Mesenteric fat pad (tissue), 1 donor: ENCODE measurements around the gene WBP11. TPM values are rescaled to one million over a fixed set of nuclear protein-coding genes. Genes with fewer than 3 reads are reported as not detected.
"Not testable (repeated sequence)": the region's sequence is repeated elsewhere in the genome, so short reads cannot be mapped to it uniquely, and the experiment has no call there.

ENCODE experiments used
- DNase-seq: peaks from one replicate; pipeline ENCODE4 v3.0.0-alpha.2; 2020; ENCODE audit warnings: low spot score
- total RNA-seq: library from RNA; stranded (reverse); fragmentation: NEBNext Ultra II Directional; extraction: Animal tissue kit (Norgen Biotek cat#: 25700); gene quantifications from one replicate; pipeline ENCODE4 v1.2.1, GENCODE V29; 2021
- donor health status: DM: yes; HTN: yes; CAD: no.

The WBP11 gene
- total RNA-seq, 1 donor from 2014 or later = 45.4 TPM

DNA sequence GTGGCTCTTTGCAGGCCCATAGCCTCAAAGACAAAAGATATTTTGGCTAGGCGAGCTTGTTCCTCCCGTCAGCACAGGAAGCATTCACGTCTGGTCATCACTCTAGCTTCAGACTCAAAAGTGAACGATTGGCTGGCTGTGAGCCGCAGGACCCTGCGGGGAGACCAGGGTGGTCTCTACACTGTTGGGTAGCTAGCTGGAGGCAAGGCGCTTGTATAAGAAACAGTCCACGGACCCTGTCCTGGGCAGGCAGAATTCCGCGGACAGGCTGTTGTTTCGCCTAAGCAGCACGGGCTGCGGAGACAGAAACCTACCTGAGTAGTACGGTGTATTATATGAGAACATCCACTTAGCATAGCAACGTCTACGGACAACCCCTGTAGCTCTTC is 29.6 kb downstream of the WBP11 start:
- DNase-seq = no peak

DNA sequence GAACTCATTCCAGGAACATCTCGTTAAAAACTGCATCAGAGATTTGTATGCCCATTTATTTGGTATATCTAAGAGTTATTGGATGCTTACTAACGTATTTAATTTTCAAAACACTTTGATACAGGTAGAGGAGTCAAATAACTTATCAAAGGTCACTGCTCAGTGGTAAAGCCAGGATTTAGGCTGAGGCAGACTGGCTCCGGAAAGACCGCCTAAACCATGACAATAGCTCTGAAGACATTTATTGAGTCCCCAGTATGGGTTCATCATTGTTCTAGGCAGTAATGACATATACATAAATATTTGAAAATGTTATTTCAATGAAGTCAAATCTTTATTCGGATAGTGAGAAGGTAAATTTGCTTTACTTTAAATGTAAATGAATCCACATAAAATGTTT is 30.3 kb downstream of the WBP11 start:
- no peak for DNase-seq

DNA sequence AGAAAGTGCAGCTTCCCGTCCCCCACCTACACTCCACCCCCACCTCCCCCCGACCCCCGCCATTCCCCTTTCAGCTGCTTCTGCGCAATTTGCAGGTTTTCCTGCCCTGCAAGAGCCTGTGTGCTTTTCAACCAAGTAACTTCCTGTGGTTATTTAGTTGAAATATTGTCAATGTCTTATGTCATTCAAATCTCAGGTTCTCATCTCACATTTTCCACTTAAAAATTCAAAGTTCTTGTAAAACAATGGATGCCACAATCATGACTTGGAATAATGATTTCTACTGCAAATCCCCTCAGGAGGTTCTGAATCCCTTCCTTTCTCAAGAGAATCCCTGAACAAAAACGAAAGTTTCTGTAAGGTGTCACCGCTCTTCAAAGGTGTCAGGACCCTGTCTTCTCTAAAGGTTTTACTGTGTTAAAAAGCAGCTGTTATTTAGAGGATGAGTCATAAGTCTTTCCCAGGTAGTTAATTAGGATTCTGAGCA is 31.6 kb downstream of the WBP11 start:
- DNase-seq = no peak

DNA sequence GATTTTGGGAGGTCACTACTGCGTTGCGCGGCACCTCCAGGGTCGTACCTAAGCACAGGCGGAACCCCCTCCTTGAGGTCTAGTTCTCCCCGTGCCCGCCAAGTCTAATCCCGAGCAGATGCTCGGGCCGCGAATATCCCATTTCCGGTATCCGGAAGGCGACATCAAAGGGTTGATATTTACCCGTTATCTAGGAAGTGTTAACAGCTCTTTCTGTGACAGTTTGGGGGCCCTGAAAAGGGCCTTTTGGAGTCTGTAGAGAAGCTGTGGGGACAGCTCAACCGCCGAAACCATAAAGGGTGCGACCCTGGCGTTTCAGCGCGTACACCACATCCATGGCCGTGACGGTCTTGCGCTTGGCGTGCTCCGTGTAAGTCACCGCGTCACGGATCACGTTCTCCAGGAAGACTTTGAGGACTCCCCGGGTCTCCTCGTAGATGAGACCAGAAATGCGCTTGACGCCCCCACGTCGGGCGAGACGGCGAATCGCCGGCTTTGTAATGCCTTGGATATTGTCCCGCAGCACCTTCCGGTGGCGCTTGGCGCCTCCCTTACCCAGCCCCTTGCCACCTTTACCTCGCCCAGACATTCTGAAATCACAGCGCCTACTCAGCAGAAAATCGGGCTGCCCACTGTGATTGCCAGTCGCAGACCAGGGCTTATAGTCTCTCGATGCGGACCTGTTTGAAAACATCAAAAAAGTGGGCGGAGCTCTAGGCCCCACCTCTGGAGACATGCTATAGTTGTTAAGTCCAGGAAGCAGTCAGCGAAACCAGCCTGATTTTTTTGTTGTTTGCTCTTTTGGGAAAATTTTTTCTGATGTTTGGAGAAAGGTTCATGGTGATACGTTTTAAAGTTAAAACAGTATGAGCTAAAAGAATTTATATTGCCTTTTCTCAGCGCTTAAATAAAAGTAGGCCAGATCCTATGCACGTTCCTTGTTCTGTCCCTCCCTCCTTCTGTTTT is 32.5 kb downstream of the WBP11 start:
- peak; percentile 92 for DNase-seq

DNA sequence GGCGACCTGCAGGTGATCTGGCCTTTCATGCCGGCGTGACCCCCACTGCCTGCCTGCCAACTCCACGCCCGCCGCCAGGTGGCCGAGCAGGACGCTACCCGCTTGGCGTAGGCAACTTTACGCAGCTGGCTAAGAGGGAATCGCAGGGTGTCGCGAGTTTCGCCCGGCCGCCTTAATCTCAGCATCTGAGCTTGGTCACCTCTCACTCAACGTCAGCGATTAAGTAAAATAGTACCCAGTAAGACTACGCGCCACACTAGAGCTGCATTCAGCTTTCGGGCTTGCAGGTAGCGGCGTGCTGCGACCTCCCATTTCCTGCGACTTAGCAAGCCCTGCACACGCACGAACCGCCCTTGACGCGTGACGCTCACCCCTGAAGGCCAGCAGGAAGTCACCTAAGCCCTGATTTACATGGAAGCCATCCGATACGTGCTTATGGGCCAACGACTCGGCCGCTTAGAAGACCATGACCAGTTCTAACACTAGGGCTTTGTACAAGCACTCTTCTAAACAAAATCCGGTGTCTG is 33.2 kb downstream of the WBP11 start:
- DNase-seq = peak; percentile 93

DNA sequence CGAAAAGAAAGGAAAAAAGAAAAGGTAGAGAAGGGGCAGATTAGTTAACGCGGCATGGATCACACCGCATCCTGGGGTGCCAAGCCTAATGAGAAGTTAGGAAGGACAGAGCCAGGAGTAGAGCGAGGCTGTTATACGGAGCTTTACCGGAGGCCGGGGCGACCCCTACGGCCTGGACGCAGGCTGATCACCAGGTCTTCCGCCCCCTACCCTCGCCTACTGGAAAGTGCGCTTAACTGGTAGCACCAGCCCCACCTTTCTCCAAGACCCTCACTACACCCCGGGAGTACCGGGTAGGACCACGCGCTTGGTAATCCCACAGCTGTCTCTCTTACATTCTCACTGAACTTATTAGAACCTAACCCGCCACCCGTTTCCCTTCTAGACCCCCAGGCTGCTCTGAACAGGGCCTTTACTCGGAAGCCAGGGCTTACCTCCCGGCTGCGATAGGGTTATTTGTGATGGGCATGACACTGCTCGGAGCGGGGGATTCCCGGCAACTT is 33.8 kb downstream of the WBP11 start:
- DNase-seq = no peak

DNA sequence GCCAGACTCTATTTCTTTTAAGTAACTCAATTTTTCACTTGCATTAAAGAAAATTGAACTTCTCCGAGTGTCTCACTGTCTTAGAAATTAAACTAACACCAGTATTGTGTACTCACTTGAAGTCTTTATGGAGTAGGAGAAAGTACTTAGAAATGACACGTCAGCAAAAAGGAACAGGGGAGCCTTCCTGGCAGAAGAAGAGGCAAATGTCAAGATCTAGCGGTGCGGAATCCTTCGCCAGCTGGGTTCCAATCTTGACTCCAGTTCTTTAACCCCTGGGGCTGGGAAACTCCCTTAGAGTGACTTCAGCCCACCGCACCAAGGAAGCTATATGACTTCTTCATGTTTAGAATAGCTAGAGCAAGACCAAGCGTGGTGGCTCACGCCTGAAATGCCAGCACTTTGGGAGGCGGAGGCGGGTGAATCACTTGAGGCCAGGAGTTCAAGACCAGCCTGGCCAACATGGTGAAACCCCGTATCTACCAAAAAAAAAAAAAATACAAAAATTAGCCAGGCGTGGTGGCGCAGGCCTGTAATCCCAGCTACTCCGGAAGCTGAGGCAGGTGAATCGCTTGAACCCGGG is 34.4 kb downstream of the WBP11 start:
- no peak for DNase-seq

DNA sequence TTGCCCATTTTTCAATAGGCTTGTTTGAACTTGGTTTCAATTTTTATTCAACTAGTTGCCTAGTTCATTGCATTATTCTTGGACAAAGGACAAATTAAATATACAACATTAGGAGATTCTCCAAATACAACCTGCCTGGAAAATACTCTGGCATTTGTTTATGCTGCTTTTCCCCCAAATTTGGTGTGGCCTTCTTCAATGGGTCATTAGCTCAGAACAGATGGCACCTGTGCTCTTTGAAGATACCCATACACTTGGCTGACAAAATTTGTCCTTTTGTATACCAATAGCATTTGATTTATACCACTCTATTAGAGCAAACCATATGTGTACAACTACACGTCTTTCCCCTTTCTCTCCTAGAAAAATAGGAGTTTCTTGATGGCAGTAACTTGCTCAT is 35.7 kb downstream of the WBP11 start:
- DNase-seq = no peak

DNA sequence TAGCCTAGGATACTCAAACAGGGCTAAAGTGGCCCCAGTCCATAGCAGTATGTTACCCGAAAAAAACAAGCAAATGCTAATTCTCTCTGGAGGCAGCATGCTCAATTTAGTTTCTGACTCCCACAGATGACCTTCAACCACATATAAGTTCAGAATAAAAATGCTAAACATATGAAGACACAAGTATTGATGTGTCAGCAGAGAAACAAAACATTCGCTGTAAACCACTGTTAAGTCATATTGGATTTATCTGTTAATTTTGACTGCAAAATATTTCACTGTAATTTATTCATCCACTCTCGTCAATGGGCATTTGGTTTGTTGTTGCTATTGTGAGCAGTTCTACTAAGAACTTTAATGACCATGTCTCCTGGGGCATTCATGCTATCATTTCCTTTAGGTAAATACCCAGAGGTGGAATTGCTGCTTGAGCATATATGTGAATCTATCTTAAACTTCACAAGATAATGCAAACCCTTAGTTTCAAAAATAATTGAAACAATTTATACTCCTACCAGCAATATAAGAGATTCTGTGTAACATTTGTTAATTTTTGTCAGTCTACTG is 36.5 kb downstream of the WBP11 start:
- no peak for DNase-seq

DNA sequence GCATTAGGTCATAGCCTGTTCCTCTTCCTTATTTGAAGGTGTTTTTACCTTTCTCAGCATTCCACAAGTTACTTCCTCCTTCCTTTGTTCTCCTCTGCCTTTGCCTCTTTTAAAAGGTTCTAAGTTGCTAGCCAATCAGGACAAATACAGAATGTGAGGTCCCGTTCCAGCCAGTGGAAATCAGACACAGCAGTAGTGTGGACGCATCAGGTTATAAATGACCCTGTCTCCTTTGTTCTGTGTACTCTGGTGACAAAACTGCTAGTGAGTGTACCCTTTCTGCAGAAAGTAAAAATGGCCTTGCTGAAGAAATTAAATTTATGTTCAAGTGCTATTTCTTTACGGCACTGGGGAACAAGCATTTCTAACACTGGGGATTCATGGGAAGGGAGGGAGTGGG is 37.3 kb downstream of the WBP11 start:
- not testable (repeated sequence) for DNase-seq

DNA sequence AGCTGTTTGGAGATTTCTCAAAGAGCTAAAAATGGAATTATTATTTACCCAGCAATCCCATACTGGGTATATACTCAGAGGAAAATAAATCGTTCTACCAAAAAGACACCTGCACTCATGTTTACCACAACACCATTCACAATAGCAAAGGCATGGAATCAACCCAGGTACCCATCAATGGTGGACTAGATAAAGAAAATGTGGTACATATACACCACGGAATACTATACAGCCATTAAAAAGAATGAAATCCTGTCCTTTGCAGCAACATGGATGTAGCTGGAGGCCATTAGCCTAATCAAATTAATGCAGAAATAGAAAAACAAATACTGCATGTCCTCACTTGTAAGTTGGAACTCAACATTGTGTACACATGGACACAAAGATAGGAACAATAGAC is 37.9 kb downstream of the WBP11 start:
- no peak for DNase-seq

DNA sequence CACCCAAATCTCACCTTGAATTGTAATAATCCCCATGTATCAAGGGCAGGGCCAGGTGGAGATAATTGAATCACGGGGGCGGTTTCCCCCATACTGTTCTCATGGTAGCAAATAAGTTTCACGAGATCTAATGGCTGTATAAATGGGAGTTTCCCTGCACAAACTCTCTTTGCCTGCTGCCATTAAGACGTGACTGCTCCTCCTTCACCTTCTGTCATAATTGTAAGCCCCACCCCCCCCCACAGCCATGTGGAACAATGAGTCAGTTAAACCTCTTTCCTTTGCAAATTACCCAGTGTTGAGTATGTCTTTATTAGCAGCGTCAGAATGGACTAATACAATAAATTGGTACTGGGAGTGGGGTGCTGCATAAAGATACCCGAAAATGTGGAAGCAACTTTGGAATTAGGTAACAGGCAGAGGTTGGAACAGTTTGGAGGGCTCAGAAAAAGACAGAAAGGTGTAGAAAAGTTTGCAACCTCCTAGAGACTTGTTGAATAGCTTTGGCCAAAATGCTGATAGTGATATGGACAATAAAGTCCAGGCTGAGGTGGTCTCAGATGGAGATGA is 43.5 kb downstream of the WBP11 start:
- not testable (repeated sequence) for DNase-seq

DNA sequence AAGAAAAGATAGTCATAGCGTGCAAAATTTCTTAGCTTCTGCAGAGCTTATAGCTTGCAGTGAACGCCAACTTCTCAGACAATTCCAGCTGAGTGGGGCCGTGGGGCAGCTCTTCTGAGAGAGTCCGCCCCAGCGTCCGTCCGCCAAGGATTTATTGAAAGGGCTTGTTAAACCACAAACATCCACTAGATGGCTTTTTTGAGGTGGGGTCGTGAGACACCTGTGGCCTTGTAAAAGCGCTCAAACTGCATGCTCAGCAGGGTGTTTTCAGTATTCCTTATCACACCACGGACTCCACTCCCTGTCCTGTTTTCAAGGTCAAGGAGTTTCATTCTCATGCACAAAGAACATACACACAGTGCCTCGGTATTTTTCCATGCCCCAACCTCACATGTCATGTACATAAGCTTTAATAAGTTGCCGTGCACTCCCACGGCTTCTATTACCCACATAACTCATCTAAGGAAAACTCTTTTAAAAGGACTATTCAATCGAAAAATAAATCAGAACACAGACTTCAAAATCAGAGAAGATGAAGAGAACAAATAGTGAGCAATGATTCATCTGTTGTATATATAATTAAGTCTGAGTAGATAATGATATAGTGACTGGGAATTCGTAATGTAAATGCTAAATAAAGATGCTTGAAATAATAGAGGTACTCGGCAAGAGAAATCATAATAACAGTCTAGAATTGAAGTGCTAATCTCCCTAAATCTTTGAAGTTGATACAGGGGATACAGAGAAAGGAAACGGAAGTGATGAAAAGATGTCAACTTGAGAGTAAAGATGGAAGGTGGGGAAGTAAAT is 46.7 kb downstream of the WBP11 start:
- DNase-seq = no peak

DNA sequence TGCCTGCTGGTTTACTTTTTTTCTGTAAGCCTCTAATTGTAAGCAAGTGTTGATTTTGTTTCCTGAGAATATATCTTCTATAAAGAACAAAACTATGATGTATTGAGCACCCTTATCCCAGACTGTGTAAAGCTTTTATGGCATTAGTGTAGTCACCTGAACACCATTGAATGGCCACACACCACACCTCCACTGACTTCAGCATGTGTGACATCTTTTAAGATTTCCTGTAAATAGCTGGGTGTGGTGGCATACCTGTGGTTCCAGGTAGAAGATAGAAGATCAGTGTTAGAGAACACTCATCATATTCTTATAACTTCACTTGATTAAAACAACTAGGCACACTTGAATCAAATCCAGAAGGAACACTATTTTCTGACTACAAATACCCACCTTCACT is 51.3 kb downstream of the WBP11 start:
- no peak for DNase-seq

DNA sequence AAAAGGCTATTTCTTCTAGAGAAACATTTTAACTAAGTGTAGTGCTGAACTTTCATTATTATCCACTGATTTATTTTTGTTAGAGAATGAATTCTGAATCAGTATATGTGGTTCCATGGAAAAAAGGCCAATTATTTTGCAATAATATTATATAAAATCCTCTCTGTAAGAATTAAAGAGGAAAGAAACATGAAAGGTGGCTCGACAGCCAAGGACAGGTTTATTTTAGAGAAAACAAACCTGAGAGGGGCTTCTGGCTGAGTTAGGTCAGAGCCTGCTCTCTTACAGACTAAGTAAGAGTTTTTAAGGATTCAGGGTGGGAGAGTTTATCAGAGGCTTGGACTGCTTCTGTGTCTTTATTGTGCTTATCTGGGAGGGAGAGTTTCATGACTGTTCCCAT is 60.2 kb downstream of the WBP11 start:
- no peak for DNase-seq

DNA sequence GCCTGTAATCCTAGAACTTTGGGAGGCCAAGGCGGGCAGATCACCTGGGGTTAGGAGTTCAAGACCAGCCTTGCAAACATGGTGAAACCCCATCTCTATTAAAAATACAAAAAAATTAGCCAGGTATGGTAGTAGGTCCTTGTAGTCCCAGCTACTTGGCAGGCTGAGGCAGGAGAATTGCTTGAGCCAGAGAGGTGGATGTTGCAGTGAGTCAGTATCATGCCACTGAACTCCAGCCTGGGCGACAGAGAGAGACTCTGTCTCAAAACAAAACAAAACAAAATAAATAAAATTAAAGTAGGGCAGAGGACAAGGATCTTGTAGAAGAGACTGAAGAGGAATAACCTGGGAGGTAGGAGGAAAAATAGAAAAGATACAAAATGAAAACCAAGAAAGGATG is 61.3 kb downstream of the WBP11 start:
- no peak for DNase-seq

DNA sequence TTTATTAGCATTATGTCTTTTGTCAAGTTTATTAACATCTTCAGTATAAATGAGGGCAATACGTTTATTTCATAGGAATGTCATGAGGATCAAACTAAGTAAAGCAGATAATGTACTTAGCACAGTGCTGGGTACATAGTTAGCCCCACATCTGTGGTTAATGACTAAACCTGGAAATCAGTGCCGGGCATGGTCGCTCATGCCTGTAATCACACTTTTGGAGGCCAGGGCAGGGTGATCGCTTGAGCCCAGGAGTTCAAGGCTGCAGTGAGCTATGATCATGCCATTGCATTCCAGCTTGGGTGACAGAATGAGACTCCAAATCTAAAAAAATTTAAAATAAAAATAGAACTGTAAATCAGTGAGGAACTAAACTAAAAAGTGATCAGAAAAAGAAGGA is 62.1 kb downstream of the WBP11 start:
- DNase-seq = no peak

DNA sequence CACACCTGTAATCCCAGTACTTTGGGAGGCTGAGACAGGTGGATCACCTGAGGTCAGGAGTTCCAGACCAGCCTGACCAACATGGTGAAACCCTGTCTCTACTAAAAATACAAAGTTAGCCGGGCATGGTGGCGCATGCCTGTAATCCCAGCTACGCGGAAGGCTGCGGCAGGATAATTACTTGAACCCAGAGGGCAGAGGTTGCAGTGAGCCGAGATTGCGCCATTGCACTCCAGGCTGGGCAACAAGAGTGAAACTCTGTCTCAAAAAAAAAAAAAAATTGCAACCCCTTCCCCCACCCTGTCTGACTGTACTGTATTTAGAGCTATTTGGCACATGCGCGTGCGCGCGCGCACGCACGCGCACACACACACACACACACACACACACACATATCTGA is 66.8 kb downstream of the WBP11 start:
- DNase-seq = not testable (repeated sequence)
